ENCODE results near the gene SLC15A2.

GRCh38 chr3:121981473-121981872 is 87.3 kb downstream of the SLC15A2 start:
- TF ChIP-seq CTCF (IDR thresholded peaks at IDR 0.05) (no peak), ZFX (IDR thresholded peaks at IDR 0.05; ENCODE audit: borderline replicate concordance) (no peak)

Measured in 22Rv1 (cell line).